NCI-H82 treated with DMSO at 0.1 percent for 48 hours (cell line): ENCODE data around the gene PLEKHJ1.

Experiments
- DNase-seq: peaks from one replicate; lab custom pipeline; 2025; ENCODE audit not compliant: unreplicated experiment; lab: John Stamatoyannopoulos, UW

Gene PLEKHJ1

DNA sequence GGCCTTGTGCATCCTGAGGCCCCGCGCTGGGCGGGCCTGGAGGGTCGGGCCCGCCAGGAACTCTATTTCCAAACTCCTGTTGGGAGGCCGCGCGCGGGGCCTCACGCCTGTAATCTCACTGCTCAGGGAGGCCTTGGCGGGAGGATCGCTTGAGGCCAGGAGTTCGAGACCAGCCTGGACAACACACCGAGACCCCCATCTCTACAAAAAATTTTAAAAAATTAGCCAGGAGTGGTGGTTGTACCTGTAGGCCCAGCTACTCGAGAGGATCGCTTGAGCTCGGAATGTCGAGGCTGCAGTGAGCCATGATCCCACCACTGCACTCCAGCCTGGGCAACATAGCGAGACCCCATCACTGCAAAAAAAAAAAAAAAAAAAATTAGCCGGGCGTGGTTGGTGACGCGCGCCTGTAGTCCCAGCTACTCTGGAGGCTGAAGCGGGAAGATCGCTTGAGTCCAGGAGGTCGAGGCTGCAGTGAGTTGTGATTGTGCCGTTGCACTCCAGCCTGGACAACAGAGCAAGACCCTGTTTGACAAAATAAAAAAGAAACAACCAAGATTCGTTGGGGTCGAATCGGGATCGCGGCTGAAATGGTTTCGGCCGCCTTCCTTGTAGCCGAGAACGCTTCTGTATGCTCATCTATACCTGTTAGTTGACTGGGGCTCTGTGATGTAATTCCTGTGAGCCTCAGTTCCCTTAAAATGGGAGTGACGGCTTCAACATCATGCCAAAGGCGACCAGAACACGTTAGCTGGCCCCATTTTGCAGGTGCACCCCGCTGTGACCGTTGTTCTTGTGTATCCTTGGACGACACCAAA is 1.1 kb upstream of the PLEKHJ1 start:
- DNase-seq, result no peak

DNA sequence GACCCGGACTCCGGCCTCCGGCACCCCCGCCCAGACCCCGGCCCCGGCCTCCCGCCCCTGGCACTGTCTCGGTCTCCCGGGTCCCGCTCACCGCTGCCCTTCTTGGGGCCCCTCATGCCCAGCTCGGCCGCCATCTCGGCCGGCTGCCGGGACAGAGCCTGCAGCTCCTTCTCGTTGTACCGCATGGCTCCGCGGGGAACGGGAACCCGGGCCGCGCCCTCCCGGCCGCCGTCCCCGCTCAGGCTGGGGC is 140 bp downstream of the PLEKHJ1 start:
- no peak for DNase-seq

DNA sequence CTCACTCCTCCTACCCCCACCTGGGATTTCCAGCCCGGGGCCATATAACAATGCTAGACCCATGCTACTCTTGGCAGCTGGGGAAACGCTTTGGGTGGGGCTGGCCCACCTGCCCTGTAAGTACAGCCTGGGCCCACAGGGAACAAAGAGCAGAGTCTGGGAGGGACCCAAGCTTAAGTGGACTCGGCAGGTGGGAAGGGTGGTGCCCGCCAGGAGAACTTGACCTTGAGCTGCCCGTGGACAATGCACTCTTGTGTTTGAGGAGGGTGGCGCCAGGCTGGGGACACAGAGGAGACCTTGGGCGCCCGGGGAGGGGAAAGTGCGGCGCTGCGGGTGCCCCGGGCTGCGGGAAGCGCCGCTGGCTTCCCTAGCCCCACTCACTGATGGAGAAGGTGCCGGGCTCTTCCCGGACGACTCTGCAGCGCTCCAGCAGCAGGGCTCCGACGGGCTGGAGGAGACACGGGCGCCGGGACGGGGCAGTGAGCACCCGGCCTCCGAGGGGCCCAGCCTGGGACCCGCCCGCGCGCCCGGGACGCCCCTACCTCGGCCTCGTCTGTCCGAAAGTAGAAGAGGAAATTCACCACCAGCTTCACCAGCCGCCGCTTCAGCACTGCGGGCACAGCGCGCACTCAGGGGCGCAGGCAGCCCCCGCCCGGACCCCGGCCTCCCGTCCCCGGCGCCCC is 607 bp downstream of the PLEKHJ1 start:
- DNase-seq, result no peak

DNA sequence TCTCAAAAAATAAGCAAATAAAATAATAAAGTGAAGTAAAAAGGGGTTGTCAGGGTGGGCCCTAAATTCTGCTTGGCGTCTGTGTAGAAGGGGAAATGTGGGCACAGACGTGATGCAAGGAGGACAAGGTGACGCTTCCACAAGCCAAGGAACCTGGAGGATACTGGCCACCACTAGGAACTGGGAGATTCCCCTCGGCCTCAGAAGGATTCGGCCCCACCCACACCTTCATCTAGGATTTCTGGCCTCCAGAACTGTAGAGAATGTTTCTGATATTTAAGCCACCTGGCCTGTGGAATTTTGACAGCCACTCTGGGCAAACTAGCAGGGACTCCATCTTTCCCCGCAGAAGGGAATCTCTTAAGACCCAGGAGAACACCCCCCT is 1.1 kb downstream of the PLEKHJ1 start:
- no peak for DNase-seq

DNA sequence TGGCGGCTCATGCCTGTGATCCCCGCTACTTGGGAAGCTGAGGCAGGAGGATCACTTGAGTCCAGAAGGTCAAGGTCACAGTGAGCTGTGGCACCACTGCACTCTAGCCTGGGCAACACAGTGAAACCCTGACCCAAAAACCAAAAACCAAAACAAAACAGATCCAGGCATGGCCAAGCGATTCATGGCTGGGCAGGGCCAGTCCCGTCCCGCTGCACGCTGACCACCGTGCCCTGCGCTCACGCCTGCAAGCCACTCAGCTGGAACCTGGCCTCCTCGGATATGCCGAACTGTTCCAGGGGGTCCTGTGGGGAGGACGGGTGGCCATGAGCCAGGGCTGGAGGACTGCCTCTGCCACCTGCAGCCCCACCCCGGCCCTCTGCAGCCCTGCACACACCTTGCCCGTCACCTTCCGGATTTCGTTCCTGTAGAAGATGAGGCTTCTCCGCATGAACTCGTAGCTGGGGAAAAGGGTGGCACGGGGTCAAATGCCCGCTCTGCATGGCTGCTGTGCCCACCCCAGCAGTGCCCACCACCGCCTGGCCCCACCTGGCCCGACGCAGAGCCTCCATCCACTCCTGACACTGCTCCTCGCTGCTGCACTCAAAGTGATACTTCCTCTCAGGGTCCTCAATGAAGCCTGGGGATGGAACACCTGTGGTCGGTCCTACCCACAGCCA is 2.4 kb downstream of the PLEKHJ1 start:
- DNase-seq, result no peak

DNA sequence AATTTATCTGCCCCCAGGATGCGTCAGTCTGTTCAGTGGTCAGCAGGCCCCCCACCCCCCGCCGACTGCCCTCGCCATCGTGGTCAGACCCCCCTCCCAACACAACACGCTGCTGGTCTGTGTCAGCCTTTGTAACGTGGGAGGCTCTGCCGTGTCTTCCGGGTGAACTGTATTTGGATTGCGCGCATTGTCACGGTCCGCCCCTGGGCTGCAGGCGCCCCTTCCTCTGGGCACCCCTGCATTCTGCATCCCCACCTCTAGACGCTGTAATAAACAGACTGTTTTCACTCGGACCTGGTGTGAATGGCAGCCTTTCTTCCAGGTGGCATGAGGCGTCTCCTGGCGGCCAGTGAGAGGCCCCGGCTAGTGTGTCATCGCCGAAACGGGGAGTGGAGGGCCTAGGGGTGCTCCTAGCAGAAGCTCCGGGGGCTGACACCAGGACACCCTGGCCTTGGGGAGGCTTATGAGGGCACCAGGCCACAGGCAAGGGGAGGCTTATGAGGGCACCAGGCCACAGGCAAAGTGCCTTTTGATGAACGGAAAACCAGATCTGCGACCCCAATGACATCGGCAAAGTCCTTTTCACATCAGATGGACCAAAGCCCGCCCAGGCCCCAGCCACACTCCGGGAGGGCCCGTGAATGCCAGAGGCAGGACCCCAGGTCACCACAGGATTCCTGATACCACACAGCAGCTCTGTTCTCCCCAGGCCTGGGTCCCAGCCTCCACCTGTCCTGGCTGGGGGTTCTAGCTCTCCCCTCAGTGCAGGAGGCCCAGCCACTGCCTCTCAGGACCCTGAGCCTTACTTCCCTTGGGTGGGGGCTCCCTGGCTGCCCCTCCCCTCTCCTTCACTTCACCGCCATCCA is 3.6 kb downstream of the PLEKHJ1 start:
- DNase-seq, result no peak

DNA sequence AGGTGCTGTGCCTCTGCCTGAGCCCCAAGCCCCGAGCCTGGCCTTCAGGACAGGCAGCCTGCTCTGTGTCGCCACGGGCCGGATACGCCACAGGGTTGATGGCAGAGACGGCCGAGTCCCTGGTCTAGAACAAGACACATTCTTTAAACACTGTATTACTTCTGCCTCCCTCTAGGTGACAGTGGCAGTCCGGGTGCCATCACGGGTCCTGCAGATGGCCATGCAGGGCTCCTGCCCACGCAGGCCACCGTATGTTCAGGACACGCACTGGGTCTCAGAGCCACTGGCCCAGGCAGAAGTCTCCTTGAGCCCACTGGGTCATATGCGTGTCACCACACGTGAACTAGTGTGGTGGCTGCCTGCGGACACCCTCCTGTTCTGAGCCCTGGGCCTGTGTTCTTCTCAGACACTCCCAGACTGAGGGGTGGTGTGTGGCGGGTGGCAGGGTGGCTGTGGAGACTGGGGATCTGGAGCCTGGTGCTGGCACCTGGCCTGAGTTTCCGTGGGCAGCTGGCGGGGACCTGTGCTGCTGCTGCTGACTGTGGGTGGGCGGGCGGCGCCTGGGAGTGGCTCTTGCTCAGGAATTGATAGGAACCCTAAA is 4.4 kb downstream of the PLEKHJ1 start:
- no peak for DNase-seq

DNA sequence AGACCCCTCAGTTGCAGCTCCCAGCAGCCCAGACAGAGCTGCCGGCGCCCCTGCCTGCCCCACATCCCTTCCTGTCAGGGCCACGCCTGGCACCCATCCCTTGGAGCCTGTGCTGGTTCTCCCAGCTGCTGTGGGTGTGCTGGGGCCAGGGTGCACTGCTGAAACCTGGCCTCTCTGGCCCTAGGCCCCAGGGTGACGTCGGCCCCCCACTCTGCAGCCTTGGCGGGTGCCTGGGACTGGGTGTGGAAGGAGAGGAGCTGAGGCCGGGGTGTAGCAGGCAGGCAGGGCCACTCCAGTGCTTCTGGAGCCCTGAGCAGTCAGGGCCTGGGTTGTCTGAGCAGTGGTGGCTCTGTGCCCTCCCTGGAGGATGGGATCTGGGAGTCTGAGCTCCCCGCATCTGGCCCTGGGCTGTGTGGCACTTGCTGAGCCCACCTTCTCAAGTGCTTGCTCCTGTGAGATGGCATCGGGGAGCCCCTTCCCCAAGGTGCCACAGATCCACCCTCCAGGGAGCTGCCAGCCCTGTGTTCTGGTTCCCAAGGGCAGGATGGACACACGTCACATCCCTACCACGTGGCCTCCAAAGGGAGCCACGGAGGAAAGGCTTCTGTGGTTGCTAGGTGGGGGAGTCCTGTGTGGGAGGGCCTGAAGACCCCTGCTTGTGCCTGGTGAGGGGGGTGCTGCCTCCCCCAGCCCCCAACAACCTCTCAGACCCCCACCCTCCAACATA is 5.2 kb downstream of the PLEKHJ1 start:
- DNase-seq, result no peak

DNA sequence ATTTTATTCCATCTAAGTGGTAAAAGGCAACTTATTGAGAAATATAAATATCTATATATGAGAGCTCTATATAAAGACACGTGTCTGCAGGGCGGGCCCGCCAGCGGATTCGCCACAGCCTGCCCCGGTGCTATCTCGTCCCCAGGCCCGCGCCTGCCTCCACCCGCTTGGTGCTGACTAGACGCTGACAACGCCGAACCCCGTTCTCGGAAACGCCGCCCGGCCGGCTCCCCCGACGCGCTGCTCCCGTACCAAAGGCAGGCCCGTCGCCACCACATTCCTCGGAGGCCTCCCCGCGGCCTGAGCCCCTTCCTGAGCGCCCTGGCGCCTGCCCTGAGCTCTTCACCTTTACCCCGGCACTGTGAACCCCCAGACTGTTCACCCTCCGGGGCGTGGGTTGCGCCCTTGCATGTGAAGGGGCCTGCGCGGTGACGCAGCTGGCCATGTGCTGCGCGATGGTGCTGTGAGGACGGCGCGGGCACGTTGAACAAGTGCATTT is 6.0 kb downstream of the PLEKHJ1 start:
- DNase-seq, result no peak

DNA sequence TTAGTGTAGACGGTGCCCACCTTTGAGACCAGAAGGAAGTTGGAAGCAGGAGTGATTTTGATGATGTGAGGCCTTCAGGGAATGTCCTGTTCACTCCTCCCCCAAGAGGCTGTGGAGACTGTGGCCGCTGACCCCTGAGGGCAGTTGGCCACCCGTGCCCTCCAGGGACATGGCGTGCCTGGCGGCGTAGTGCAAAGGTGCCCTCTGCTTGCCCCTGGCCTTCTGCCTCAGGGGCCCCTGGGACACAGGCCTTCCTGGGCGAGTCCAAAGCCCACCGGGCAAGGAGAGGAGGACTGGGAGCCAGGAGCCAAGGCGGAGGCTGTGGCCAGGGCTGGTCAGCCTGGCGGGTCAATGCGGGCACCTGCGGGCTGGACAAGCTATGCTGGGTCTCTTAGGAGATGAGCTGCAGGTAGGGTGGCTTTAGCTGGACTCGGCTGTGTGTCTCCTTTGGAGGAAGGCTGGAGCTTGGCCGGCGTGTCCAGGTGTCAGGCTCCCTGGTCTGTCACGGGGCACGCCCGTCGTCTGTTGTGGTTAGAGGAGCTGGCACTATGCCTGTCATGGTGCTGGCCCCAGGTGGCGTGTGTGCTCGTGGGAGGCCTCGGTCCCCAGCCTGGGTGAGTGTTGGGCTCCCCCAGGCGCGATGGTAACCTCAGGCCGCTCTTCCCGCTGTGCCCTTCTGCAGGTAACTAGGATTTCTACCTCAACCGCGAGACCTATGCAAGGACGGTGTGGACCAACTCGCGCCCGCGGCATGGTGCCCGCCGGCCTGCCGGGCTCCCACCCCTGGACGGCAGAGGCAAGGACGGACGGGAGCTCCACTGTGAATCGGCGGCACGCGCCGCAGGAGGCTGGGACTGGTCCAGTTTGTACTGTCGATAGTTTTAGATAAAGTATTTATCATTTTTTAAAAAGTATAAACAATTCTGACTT is 6.8 kb downstream of the PLEKHJ1 start:
- DNase-seq, result no peak

DNA sequence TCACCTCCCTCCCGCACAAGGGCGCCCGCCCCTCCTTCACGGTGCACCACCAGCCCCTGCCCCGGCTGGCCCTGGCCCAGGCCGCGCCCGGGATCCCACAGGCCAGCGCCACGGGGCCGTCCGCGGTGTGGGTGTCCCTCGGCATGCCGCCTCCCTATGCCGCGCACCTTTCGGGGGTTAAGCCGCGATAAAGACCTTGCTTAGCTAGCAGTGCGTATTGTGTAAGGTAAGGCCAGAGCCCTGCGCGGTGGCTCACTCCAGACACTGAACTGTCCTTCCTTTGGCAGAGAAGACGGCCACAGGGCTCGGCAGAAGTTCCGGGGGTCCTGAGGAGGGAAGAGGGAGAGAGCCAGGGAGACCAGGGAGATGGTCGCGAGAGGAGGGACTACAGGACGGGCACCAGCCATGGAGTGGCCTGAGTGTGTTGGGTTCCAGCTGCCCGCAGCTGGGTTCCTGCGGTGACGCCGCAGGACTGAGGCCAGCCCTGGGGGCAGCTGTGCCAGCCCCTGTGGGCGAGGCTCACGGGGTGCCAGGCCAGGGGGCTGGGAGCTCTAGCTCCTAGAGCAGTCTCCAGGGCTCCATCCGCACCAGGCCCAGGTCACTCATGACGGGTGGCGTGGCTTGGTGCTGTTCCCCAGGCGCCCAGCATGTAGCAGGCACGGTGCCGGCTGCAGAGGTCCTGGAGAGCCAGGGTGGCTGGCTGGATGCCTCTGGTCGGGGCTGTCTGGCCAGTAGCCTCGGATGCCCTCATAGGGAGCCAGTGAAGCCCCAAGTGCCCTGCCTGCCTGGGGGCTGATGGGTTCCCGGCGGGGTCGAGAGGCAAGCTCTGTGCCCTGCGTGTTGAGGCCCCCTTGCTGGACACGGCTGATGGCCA is 7.7 kb downstream of the PLEKHJ1 start:
- DNase-seq, result no peak

DNA sequence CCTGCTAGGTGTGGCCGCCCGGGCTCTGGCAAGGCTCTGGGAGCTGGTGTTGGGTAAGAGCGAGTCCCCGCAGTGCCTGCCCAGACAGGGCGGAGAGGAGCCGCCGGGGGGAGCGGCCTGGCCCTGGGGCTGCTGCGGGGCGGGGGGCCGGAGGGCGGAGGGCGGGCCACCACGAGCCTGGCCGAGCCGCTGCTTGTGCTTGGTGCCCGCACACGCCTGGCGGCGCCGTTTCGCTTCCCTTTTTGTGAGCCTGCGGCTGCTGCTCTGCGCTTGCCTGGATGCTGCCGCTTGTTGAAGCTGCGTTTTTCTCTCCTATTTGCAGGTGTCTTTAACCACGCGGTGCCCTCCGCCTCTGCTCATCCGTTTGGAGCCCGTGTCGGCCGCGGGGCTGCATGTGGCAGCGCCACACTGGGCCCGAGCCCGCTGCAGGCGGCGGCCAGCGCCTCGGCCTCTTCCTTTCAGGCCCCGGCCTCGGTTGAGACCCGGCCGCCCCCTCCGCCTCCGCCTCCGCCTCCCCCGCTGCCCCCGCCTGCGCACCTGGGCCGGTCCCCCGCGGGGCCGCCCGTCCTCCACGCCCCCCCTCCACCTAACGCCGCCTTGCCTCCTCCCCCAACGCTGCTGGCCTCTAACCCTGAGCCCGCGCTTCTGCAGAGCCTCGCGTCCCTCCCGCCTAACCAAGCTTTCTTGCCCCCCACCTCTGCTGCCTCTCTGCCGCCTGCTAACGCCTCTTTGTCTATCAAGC is 8.5 kb downstream of the PLEKHJ1 start:
- DNase-seq, result no peak

DNA sequence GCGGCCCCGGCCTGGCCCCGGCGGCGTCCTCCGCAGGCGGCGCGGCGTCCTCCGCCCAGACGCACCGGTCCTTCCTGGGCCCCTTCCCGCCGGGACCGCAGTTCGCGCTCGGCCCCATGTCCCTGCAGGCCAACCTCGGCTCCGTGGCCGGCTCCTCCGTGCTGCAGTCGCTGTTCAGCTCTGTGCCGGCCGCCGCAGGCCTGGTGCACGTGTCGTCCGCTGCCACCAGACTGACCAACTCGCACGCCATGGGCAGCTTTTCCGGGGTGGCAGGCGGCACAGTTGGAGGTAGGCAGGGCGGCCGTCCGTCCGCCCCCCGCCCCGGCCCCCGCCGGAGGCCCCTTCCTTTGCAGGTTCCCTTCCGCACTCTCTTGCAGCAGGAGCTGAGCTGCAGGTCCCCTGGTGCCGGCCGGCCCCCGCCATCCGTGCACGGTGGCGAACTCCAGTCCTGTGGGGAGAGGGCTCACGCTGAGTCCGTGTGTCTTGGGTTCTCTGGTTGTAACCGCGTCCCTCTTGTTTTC is 9.2 kb downstream of the PLEKHJ1 start:
- DNase-seq, result no peak

DNA sequence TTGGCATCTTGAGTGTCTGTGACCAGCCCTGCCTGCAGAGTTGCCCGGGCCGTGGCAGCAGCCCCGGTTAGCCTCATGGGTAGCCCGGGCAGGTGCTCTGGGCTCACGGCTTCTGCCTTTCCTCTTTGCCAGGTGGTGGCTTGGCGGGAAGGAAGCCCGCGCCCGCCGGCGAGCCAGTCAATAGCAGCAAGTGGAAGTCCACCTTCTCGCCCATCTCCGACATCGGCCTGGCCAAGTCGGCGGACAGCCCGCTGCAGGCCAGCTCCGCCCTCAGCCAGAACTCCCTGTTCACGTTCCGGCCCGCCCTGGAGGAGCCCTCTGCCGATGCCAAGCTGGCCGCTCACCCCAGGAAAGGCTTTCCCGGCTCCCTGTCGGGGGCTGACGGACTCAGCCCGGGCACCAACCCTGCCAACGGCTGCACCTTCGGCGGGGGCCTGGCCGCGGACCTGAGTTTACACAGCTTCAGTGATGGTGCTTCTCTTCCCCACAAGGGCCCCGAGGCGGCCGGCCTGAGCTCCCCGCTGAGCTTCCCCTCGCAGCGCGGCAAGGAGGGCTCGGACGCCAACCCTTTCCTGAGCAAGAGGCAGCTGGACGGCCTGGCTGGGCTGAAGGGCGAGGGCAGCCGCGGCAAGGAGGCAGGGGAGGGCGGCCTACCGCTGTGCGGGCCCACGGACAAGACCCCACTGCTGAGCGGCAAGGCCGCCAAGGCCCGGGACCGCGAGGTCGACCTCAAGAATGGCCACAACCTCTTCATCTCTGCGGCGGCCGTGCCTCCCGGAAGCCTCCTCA is 9.9 kb downstream of the PLEKHJ1 start:
- no peak for DNase-seq

DNA sequence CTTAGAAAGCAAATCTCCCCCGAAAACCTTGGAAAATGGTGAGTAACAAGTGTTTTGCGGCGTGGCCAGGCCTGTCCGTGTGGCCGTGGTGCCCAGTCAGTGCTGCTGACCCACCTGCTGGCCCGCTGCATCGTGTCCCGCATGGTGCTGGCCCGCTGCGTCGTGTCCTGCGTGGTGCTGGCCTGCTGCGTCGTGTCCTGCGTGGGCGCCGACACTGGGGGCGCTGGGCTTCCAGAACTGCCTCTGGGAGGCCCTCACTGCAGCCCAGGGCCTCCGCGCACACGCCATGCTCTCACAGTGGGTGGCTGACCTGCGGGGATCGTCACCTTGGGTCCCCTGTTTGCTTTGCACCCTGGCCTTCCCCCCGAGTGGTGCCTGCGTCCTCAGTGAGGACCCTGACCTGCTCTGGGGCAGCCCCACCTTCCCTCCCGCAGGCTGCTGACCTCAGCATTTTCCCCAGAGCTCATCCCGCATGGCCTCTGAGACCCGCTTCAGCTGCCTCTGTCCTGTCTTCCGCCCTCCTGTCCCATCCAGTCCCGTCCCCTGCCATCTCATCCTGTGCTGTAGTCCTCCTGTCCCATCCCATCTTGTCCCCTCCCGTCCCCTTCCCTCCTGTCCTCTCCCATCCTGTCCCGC is 10.6 kb downstream of the PLEKHJ1 start:
- no peak for DNase-seq

DNA sequence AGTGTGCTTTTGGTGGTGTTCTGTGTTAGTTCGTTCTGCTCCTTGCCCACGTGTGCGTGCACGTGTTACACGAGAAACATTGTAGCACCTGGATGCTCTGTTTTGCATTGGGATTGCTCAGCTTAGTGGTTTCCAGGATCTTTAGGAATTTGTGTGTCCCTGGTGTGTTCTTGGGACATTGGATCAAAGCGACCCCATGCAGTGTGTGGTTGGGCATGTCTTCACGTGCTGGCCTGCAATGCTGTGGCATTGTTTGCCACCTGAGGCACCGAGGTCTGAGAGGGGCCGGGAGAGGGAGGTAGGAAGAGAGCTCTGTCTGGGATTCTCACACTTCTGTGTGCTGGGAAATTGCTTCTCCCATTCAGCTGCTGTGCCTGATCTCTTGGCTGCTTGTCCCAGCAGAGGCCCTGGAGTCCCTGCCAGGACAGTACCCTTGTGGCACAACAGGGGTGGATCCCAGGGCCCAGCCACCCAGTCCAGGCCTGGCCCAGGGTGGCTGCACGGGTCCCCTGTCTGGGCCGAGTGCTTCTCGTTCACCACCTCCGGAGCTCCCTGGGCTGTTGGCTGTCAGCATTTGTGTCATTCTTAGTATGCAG is 11.3 kb downstream of the PLEKHJ1 start:
- no peak for DNase-seq
